ENCODE data around the gene LMOD3. TPM values are rescaled to one million over a fixed set of nuclear protein-coding genes. Genes with fewer than 3 reads are reported as not detected.

The LMOD3 gene
- total RNA-seq, 1 experiment from 2014 or later, result not detected

DNA sequence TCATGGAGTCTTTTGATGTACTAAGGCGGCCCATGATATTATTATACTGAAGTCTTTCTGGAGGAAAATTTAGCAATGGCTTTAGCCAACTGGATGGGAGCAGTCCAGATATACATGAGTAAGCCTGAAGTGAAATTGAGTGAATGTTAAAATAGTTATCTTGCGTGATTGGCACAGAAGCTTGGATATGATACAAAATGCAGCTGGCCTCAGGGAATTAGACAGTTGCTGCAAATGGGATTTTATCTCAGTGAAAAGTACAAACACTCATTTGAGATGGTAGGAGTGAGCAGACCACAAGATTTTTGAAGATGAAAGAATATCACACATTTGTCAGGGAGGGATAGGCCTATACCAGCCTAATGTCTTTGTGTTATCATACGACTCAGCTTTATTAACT is 8.9 kb downstream of the LMOD3 start:
- Mint-ChIP-seq H3K4me1 (ENCODE audit: low read depth, unreplicated experiment) (peaks cover 20% of the 10 kb centered on the region), H3K27me3 (ENCODE audit: unreplicated experiment) (no peaks in the 10 kb centered on the region), H3K27ac (ENCODE audit: unreplicated experiment) (no peak overlapping the region), H3K36me3 (ENCODE audit: insufficient read depth, unreplicated experiment) (peaks cover 5% of the 10 kb centered on the region), H3K9me3 (ENCODE audit: low read depth, unreplicated experiment) (no peaks in the 10 kb centered on the region), H3K4me3 (ENCODE audit: low read depth, unreplicated experiment) (no peak overlapping the region)
- BruUV-seq (replicated peaks), result no TSS peak
- no peak for DNase-seq
- intact Hi-C loops (cut with micrococcal nuclease; ENCODE audit: unreplicated experiment), result no loop called here
- CTCF ChIA-PET, result no interaction called here
- TF ChIP-seq, protein P1, sequence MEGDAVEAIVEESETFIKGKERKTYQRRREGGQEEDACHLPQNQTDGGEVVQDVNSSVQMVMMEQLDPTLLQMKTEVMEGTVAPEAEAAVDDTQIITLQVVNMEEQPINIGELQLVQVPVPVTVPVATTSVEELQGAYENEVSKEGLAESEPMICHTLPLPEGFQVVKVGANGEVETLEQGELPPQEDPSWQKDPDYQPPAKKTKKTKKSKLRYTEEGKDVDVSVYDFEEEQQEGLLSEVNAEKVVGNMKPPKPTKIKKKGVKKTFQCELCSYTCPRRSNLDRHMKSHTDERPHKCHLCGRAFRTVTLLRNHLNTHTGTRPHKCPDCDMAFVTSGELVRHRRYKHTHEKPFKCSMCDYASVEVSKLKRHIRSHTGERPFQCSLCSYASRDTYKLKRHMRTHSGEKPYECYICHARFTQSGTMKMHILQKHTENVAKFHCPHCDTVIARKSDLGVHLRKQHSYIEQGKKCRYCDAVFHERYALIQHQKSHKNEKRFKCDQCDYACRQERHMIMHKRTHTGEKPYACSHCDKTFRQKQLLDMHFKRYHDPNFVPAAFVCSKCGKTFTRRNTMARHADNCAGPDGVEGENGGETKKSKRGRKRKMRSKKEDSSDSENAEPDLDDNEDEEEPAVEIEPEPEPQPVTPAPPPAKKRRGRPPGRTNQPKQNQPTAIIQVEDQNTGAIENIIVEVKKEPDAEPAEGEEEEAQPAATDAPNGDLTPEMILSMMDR (IDR thresholded peaks at IDR 0.05; ENCODE audit: unreplicated experiment), result no peak

DNA sequence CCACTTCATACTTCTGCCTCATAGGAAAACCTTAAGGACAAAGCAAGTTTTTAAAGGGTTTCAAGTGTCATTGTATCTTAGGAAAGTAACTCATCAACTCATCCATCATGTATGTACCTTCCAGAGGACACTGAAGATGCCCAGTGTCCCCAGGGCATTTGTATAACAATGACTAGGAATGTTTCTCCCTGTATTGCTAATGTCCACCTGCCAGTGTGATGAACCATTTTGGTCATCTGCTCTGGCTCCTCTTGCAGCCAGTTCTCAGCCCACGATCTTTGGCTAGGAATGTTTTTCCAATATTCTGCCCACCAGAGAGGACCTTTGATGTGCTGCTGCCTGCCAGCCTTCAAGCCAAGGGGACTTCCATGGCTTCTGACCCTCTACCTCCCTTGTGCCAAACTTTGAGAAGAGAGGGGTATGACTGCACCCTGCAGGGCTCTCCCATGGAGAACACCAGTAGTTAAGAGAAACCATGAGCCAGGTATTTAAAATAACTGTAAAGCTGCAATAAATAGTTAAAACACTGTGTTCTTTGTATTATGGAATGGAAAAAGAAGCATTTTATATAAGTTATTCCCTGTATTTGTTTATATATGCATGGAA is 11.4 kb downstream of the LMOD3 start:
- Mint-ChIP-seq H3K36me3 (ENCODE audit: insufficient read depth, unreplicated experiment) (no peaks in the 10 kb centered on the region), H3K27me3 (ENCODE audit: unreplicated experiment) (no peaks in the 10 kb centered on the region), H3K27ac (ENCODE audit: unreplicated experiment) (no peak overlapping the region), H3K9me3 (ENCODE audit: low read depth, unreplicated experiment) (no peaks in the 10 kb centered on the region), H3K4me1 (ENCODE audit: low read depth, unreplicated experiment) (peaks cover 13% of the 10 kb centered on the region), H3K4me3 (ENCODE audit: low read depth, unreplicated experiment) (no peak overlapping the region)
- CTCF ChIA-PET, result no interaction called here
- TF ChIP-seq, protein P1 (IDR thresholded peaks at IDR 0.05; ENCODE audit: unreplicated experiment), result no peak
- intact Hi-C loops (cut with micrococcal nuclease; ENCODE audit: unreplicated experiment), result no loop called here
- no TSS peak for BruUV-seq (replicated peaks)
- DNase-seq, result no peak

DNA sequence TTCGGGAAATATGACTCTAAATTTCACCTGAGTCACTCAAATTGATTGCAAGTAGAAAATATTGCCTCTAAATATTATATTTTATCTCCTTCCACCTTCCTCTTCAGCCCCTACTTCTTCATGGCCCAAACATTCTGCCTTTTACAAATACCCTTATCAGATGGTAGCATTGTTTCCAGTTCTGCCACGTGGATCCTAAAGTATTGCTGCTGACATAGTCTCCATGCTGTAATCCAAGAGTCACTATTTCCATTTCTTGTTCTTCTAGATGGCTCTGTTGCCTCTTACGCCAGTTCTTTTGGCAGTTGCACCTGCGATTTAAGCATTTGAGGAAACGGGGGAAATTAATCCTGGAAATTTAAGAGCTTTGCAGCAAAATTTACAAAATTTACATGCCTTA is 13.6 kb downstream of the LMOD3 start:
- Mint-ChIP-seq H3K27ac (ENCODE audit: unreplicated experiment) (no peak overlapping the region), H3K27me3 (ENCODE audit: unreplicated experiment) (no peaks in the 10 kb centered on the region), H3K9me3 (ENCODE audit: low read depth, unreplicated experiment) (no peaks in the 10 kb centered on the region), H3K4me3 (ENCODE audit: low read depth, unreplicated experiment) (no peak overlapping the region), H3K4me1 (ENCODE audit: low read depth, unreplicated experiment) (peaks cover 10% of the 10 kb centered on the region), H3K36me3 (ENCODE audit: insufficient read depth, unreplicated experiment) (peaks cover 6% of the 10 kb centered on the region)
- DNase-seq, result no peak
- no TSS peak for BruUV-seq (replicated peaks)
- intact Hi-C loops (cut with micrococcal nuclease; ENCODE audit: unreplicated experiment), result no loop called here
- CTCF ChIA-PET, result no interaction called here
- TF ChIP-seq, protein P1 (IDR thresholded peaks at IDR 0.05; ENCODE audit: unreplicated experiment), result no peak

DNA sequence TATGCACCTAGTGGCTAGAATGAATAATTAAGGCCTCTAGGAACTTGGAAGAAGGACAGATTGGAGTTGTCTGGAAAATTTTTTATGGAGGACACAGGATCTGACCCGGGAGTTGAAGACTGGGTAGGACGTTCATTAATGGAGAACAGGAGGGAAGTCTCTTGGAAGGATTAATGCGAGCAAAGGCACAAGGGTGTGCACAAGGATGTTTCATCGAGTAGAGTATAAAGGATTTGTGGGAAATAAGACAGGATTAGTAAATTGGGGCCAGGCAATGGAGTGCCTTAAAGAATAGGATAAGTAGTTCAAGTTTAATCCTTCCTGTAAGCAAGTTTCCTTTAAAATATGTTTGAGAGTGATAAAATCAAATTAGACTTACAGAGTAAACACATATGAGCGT is 14.6 kb downstream of the LMOD3 start:
- TF ChIP-seq, protein P1 (IDR thresholded peaks at IDR 0.05; ENCODE audit: unreplicated experiment), result no peak
- no peak overlapping the region for H3K4me3 Mint-ChIP-seq (ENCODE audit: low read depth, unreplicated experiment)
- H3K9me3 Mint-ChIP-seq (ENCODE audit: low read depth, unreplicated experiment), result no peaks in the 10 kb centered on the region
- H3K4me1 Mint-ChIP-seq (ENCODE audit: low read depth, unreplicated experiment), result peaks cover 8% of the 10 kb centered on the region
- no TSS peak for BruUV-seq (replicated peaks)
- H3K36me3 Mint-ChIP-seq (ENCODE audit: insufficient read depth, unreplicated experiment), result peaks cover 6% of the 10 kb centered on the region
- no peak overlapping the region for H3K27ac Mint-ChIP-seq (ENCODE audit: unreplicated experiment)
- H3K27me3 Mint-ChIP-seq (ENCODE audit: unreplicated experiment), result no peaks in the 10 kb centered on the region
- no peak for DNase-seq
- intact Hi-C loops (cut with micrococcal nuclease; ENCODE audit: unreplicated experiment), result no loop called here
- CTCF ChIA-PET, result no interaction called here
